Measurements from ENCODE around the gene RGS10. TPM values are rescaled to one million over a fixed set of nuclear protein-coding genes. Genes with fewer than 3 reads are reported as not detected.

RGS10 gene
- total and polyA plus RNA-seq, 2 experiments from 2014 or later: 16.8 to 26.8 TPM

DNA sequence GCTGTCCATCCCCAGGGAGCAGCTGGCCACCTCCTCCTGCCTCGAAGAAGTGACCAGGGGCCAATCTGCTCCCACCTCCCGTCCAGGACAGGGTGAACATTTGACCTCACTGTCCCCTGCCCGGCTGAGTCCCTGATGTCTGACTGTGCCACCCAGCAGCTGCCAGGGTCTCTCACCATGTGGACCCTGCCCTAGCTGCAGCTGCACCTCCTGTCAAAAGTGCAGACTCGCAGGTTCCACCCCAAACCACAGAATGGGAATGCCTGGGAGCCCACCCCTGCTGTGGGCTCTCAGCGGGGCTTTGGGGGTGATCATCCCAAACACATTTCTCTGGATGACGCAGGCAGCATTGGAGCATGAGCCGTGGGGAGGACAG lies 86.1 kb downstream of the RGS10 start:
- Mint-ChIP-seq H3K9me3 (no peaks in the 10 kb centered on the region), H3K27ac (no peak overlapping the region), H3K27me3 (ENCODE audit: insufficient read depth, low read depth, poor library complexity) (peaks cover 11% of the 10 kb centered on the region), H3K4me3 (no peak overlapping the region), H3K4me1 (peaks cover 7% of the 10 kb centered on the region; the same call in 2 of the 3 replicates), H3K36me3 (ENCODE audit: low read depth) (no peaks in the 10 kb centered on the region)
- ATAC-seq (no peak), DNase-seq (ENCODE audit: low spot score) (no peak)
- Histone ChIP-seq H3K36me3 (ENCODE audit: insufficient read depth) (no peaks in the 10 kb centered on the region), H2AFZ (no peak overlapping the region), H3K4me1 (ENCODE audit: insufficient read depth) (no peaks in the 10 kb centered on the region), H3K4me3 (no peak overlapping the region), H3K4me2 (no peak overlapping the region), H3F3A (replicated peaks; ENCODE audit: low read depth) (no peaks in the 10 kb centered on the region), H3K79me2 (replicated peaks; ENCODE audit: insufficient read depth) (no peaks in the 10 kb centered on the region), H3K27ac (ENCODE audit: low read depth) (no peak overlapping the region), H4K20me1 (replicated peaks; ENCODE audit: insufficient read depth) (no peaks in the 10 kb centered on the region), H3K9me2 (ENCODE audit: insufficient read depth) (no peaks in the 10 kb centered on the region), H3K27me3 (ENCODE audit: insufficient read depth) (no peaks in the 10 kb centered on the region)
- TF ChIP-seq, protein P1, sequence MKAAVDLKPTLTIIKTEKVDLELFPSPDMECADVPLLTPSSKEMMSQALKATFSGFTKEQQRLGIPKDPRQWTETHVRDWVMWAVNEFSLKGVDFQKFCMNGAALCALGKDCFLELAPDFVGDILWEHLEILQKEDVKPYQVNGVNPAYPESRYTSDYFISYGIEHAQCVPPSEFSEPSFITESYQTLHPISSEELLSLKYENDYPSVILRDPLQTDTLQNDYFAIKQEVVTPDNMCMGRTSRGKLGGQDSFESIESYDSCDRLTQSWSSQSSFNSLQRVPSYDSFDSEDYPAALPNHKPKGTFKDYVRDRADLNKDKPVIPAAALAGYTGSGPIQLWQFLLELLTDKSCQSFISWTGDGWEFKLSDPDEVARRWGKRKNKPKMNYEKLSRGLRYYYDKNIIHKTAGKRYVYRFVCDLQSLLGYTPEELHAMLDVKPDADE (IDR thresholded peaks at IDR 0.05): no peak
- TF ChIP-seq POLR2AphosphoS5 (IDR thresholded peaks at IDR 0.05; ENCODE audit: low read depth) (no peak), STAT1 (IDR thresholded peaks at IDR 0.05; ENCODE audit: unreplicated experiment) (no peak), JUNB (IDR thresholded peaks at IDR 0.05; ENCODE audit: unreplicated experiment) (no peak), EZH2 (IDR thresholded peaks at IDR 0.05; ENCODE audit: low read depth, unreplicated experiment) (no peak), ZNF114 (CRISPR knock-in tag; IDR thresholded peaks at IDR 0.05) (no peak), ZNF331 (CRISPR knock-in tag; IDR thresholded peaks at IDR 0.05; ENCODE audit: low read depth) (no peak), CREB1 (CRISPR knock-in tag; IDR thresholded peaks at IDR 0.05; ENCODE audit: low read depth) (no peak)
- TF ChIP-seq, protein P2, sequence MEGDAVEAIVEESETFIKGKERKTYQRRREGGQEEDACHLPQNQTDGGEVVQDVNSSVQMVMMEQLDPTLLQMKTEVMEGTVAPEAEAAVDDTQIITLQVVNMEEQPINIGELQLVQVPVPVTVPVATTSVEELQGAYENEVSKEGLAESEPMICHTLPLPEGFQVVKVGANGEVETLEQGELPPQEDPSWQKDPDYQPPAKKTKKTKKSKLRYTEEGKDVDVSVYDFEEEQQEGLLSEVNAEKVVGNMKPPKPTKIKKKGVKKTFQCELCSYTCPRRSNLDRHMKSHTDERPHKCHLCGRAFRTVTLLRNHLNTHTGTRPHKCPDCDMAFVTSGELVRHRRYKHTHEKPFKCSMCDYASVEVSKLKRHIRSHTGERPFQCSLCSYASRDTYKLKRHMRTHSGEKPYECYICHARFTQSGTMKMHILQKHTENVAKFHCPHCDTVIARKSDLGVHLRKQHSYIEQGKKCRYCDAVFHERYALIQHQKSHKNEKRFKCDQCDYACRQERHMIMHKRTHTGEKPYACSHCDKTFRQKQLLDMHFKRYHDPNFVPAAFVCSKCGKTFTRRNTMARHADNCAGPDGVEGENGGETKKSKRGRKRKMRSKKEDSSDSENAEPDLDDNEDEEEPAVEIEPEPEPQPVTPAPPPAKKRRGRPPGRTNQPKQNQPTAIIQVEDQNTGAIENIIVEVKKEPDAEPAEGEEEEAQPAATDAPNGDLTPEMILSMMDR (conservative IDR thresholded peaks at IDR 0.05; ENCODE audit: low read depth in 2 of 2): no peak
- TF ChIP-seq, protein P3, sequence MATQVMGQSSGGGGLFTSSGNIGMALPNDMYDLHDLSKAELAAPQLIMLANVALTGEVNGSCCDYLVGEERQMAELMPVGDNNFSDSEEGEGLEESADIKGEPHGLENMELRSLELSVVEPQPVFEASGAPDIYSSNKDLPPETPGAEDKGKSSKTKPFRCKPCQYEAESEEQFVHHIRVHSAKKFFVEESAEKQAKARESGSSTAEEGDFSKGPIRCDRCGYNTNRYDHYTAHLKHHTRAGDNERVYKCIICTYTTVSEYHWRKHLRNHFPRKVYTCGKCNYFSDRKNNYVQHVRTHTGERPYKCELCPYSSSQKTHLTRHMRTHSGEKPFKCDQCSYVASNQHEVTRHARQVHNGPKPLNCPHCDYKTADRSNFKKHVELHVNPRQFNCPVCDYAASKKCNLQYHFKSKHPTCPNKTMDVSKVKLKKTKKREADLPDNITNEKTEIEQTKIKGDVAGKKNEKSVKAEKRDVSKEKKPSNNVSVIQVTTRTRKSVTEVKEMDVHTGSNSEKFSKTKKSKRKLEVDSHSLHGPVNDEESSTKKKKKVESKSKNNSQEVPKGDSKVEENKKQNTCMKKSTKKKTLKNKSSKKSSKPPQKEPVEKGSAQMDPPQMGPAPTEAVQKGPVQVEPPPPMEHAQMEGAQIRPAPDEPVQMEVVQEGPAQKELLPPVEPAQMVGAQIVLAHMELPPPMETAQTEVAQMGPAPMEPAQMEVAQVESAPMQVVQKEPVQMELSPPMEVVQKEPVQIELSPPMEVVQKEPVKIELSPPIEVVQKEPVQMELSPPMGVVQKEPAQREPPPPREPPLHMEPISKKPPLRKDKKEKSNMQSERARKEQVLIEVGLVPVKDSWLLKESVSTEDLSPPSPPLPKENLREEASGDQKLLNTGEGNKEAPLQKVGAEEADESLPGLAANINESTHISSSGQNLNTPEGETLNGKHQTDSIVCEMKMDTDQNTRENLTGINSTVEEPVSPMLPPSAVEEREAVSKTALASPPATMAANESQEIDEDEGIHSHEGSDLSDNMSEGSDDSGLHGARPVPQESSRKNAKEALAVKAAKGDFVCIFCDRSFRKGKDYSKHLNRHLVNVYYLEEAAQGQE (IDR thresholded peaks at IDR 0.05; ENCODE audit: unreplicated experiment): no peak
- TF ChIP-seq, protein P4, sequence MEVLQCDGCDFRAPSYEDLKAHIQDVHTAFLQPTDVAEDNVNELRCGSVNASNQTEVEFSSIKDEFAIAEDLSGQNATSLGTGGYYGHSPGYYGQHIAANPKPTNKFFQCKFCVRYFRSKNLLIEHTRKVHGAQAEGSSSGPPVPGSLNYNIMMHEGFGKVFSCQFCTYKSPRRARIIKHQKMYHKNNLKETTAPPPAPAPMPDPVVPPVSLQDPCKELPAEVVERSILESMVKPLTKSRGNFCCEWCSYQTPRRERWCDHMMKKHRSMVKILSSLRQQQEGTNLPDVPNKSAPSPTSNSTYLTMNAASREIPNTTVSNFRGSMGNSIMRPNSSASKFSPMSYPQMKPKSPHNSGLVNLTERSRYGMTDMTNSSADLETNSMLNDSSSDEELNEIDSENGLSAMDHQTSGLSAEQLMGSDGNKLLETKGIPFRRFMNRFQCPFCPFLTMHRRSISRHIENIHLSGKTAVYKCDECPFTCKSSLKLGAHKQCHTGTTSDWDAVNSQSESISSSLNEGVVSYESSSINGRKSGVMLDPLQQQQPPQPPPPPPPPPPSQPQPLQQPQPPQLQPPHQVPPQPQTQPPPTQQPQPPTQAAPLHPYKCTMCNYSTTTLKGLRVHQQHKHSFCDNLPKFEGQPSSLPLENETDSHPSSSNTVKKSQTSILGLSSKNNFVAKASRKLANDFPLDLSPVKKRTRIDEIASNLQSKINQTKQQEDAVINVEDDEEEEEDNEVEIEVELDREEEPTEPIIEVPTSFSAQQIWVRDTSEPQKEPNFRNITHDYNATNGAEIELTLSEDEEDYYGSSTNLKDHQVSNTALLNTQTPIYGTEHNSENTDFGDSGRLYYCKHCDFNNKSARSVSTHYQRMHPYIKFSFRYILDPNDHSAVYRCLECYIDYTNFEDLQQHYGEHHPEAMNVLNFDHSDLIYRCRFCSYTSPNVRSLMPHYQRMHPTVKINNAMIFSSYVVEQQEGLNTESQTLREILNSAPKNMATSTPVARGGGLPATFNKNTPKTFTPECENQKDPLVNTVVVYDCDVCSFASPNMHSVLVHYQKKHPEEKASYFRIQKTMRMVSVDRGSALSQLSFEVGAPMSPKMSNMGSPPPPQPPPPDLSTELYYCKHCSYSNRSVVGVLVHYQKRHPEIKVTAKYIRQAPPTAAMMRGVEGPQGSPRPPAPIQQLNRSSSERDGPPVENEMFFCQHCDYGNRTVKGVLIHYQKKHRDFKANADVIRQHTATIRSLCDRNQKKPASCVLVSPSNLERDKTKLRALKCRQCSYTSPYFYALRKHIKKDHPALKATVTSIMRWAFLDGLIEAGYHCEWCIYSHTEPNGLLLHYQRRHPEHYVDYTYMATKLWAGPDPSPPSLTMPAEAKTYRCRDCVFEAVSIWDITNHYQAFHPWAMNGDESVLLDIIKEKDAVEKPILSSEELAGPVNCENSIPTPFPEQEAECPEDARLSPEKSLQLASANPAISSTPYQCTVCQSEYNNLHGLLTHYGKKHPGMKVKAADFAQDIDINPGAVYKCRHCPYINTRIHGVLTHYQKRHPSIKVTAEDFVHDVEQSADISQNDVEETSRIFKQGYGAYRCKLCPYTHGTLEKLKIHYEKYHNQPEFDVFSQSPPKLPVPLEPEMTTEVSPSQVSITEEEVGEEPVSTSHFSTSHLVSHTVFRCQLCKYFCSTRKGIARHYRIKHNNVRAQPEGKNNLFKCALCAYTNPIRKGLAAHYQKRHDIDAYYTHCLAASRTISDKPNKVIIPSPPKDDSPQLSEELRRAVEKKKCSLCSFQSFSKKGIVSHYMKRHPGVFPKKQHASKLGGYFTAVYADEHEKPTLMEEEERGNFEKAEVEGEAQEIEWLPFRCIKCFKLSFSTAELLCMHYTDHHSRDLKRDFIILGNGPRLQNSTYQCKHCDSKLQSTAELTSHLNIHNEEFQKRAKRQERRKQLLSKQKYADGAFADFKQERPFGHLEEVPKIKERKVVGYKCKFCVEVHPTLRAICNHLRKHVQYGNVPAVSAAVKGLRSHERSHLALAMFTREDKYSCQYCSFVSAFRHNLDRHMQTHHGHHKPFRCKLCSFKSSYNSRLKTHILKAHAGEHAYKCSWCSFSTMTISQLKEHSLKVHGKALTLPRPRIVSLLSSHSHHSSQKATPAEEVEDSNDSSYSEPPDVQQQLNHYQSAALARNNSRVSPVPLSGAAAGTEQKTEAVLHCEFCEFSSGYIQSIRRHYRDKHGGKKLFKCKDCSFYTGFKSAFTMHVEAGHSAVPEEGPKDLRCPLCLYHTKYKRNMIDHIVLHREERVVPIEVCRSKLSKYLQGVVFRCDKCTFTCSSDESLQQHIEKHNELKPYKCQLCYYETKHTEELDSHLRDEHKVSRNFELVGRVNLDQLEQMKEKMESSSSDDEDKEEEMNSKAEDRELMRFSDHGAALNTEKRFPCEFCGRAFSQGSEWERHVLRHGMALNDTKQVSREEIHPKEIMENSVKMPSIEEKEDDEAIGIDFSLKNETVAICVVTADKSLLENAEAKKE (CRISPR knock-in tag; IDR thresholded peaks at IDR 0.05): no peak
